OCI-LY3 (cell line): ENCODE measurements around the gene WNT9A.

Experiments
- EZH2phosphoT487 ChIP-seq: fragments of 200-600 bp; shearing (Covaris generic); IDR thresholded peaks from 2 replicates; pipeline ENCODE4 v1.6.1; 2018; ENCODE audit warnings: antibody characterized with exemption, mixed run types, low read depth
- TF ChIP-seq, protein P1 (sequence below): fragments of 200-600, 300-600 bp; sonication (generic); IDR thresholded peaks from 2 replicates; pipeline ENCODE4 v1.5.1; 2014; ENCODE audit warnings: antibody characterized with exemption, low read length, low read depth

DNA sequence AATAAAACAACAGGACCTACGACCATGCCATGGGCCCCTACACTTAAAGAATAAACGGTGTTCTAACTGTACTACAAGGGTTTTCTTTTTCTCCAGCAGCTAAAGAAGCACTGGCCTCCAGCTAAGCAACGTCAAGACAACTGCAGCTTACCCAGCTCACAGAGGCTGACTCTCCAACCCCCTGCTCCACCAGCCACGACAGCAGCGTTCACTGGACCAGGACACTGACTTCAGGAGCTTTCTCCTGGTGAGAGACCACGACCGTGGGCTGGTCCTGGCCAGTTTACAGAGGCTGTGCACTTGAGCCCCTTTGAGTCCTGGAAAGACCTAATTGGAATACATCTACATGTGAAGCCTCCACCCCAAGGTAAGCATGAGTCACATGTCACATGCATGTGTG, 39.4 kb downstream of the WNT9A start:
- TF ChIP-seq, protein P1, sequence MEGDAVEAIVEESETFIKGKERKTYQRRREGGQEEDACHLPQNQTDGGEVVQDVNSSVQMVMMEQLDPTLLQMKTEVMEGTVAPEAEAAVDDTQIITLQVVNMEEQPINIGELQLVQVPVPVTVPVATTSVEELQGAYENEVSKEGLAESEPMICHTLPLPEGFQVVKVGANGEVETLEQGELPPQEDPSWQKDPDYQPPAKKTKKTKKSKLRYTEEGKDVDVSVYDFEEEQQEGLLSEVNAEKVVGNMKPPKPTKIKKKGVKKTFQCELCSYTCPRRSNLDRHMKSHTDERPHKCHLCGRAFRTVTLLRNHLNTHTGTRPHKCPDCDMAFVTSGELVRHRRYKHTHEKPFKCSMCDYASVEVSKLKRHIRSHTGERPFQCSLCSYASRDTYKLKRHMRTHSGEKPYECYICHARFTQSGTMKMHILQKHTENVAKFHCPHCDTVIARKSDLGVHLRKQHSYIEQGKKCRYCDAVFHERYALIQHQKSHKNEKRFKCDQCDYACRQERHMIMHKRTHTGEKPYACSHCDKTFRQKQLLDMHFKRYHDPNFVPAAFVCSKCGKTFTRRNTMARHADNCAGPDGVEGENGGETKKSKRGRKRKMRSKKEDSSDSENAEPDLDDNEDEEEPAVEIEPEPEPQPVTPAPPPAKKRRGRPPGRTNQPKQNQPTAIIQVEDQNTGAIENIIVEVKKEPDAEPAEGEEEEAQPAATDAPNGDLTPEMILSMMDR: no peak
- TF ChIP-seq EZH2phosphoT487: no peak
